ENCODE results near the gene RNU7-1. TPM values are rescaled to one million over a fixed set of nuclear protein-coding genes. Genes with fewer than 3 reads are reported as not detected.

The RNU7-1 gene
- total and polyA plus RNA-seq, 7 experiments from 2014 or later = not detected

DNA sequence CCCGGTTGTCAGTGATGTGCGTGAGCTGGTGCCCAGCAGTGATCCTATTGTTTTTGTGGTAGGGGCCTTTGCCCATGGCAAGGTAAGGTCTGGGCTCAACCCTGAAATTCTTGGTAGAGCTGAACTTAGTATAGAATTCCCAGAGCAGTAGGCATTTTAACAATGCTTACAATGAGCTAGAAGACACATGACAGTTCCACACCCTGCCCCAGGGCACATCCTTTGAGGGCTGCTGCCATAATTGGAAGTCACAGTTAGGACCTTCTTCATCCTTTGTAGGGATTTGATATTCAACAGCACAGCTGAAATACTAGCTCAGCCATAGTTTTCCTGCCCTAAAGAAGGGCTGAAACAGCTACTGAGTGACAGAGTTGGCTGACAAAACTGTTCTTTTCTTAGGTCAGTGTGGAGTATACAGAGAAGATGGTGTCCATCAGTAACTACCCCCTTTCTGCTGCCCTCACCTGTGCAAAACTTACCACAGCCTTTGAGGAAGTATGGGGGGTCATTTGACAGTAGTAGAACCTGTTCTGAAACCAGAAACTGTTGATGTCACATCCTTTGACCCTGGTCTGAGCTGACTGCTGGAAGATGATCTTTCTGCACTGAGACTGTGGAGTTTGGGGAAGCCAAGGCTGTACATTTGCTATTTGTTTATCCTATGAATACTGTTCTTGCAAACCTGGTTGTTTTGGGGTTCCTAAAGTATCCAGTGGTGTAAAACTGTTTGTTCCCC is 31.8 kb downstream of the RNU7-1 start:
- peaks cover 14 to 69% (median 22%) of the 10 kb centered on the region in 3 experiments for H3K36me3 ChIP-seq (ENCODE audit: control insufficient read depth in 2 of 3, insufficient read depth in 3 of 3, low read length in 3 of 3)
- no peaks in the 10 kb centered on the region for H3K9me3 ChIP-seq (ENCODE audit: control insufficient read depth in 2 of 3, low read length in 3 of 3)
- H3K4me3 ChIP-seq (ENCODE audit: low read length) = no peak overlapping the region
- no peak for ATAC-seq
- no peak for DNase-seq
- H3K27me3 ChIP-seq (ENCODE audit: control insufficient read depth in 2 of 2, insufficient read depth in 2 of 2, low read length in 2 of 2) = no peaks in the 10 kb centered on the region
- peaks cover 10 to 14% of the 10 kb centered on the region in 2 donors for H3K4me1 ChIP-seq (ENCODE audit: control insufficient read depth in 2 of 2, insufficient read depth in 2 of 2, low read length in 2 of 2)
- POLR2A ChIA-PET = interaction anchor here (0.7 to 2.7 kb wide), 4 partner anchors 16 to 43 kb away, joined by 3 to 24 read pairs (median 3); partner anchors contain the start of genes C12orf57, LPCAT3 and RNU7-1
- Mint-ChIP-seq H3K9me3 (no peaks in the 10 kb centered on the region), H3K27me3 (no peaks in the 10 kb centered on the region), H3K27ac (peak overlapping the region in 2 of 9 donors; percentile 16 to 19), H3K4me3 (no peak overlapping the region), H3K4me1 (peaks cover 16 to 31% (median 25%) of the 10 kb centered on the region in 7 donors), H3K36me3 (peaks cover 4 to 26% (median 12%) of the 10 kb centered on the region in 5 donors)
- no peak overlapping the region for H3K27ac ChIP-seq (ENCODE audit: low read depth, low read length)
- CTCF ChIA-PET = interaction anchor here (0.6 to 1.8 kb wide), 3 partner anchors 29 to 166 kb away, joined by 3 to 4 read pairs (median 4); no protein-coding TSS in a partner anchor
- intact Hi-C loops (cut with micrococcal nuclease) = no loop called here

DNA sequence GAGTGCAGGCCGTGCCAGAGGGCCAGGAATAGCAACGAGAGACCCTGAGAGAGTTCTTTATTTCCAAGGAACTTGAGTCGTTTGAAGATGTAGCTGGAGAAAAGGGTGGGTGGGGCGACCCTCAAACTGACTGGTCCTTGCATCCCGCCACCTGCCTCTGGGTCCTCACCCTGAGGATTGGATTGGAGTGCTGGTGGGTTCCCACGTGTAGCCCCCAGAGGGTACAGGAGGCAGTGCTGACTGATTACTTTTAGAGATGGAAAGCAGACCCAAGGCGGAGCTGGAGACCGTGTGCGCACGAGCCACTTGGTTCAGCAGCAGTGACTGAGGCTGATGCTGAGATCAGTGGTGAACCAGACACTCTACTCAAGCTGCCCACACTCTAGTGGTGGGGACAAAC is 34.0 kb downstream of the RNU7-1 start:
- no peaks in the 10 kb centered on the region for H3K27me3 Mint-ChIP-seq

GRCh38 chr12:6978188-6978587 is 34.6 kb downstream of the RNU7-1 start:
- Histone ChIP-seq H3K4me3 (ENCODE audit: low read length) (no peak overlapping the region), H3K27ac (ENCODE audit: low read depth, low read length) (no peak overlapping the region), H3K36me3 (ENCODE audit: control insufficient read depth in 2 of 3, insufficient read depth in 3 of 3, low read length in 3 of 3) (peaks cover 25 to 92% (median 42%) of the 10 kb centered on the region in 3 experiments), H3K27me3 (ENCODE audit: control insufficient read depth in 2 of 2, insufficient read depth in 2 of 2, low read length in 2 of 2) (no peaks in the 10 kb centered on the region), H3K9me3 (ENCODE audit: control insufficient read depth in 2 of 3, low read length in 3 of 3) (no peaks in the 10 kb centered on the region), H3K4me1 (ENCODE audit: control insufficient read depth in 2 of 2, insufficient read depth in 2 of 2, low read length in 2 of 2) (no peaks in the 10 kb centered on the region)
- no peak overlapping the region for H3K4me3 Mint-ChIP-seq
- intact Hi-C loops (cut with micrococcal nuclease) = no loop called here
- H3K27me3 Mint-ChIP-seq = no peaks in the 10 kb centered on the region
- H3K27ac Mint-ChIP-seq = peak overlapping the region in 3 of 9 donors; percentile 31 to 85 (median 41)
- ChIA-PET CTCF (no interaction called here), POLR2A (interaction anchor here (0.6 to 1.2 kb wide), 5 partner anchors 17 to 38 kb away, joined by 3 to 4 read pairs (median 3); partner anchors contain the start of genes C12orf57 and RNU7-1)
- DNase-seq = no peak
- H3K36me3 Mint-ChIP-seq = peaks cover 4 to 45% (median 12%) of the 10 kb centered on the region in 5 donors
- no peak for ATAC-seq
- no peaks in the 10 kb centered on the region for H3K9me3 Mint-ChIP-seq
- peaks cover 0 to 7% (median 5%) of the 10 kb centered on the region in 7 donors for H3K4me1 Mint-ChIP-seq

More for the DNA sequence above, 34.0 kb downstream of the RNU7-1 start:
- Histone ChIP-seq H3K36me3 (ENCODE audit: control insufficient read depth in 2 of 3, insufficient read depth in 3 of 3, low read length in 3 of 3) (peaks cover 25 to 90% (median 40%) of the 10 kb centered on the region in 3 experiments), H3K9me3 (ENCODE audit: control insufficient read depth in 2 of 3, low read length in 3 of 3) (no peaks in the 10 kb centered on the region), H3K4me3 (ENCODE audit: low read length) (no peak overlapping the region), H3K4me1 (ENCODE audit: control insufficient read depth in 2 of 2, insufficient read depth in 2 of 2, low read length in 2 of 2) (peaks cover 0 to under 1% of the 10 kb centered on the region in 2 donors), H3K27me3 (ENCODE audit: control insufficient read depth in 2 of 2, insufficient read depth in 2 of 2, low read length in 2 of 2) (no peaks in the 10 kb centered on the region), H3K27ac (ENCODE audit: low read depth, low read length) (no peak overlapping the region)
- Mint-ChIP-seq H3K4me3 (no peak overlapping the region), H3K4me1 (peaks cover 0 to 13% (median 8%) of the 10 kb centered on the region in 7 donors), H3K27ac (peak overlapping the region in 1 of 9 donors; percentile 48), H3K36me3 (peaks cover 4 to 41% (median 12%) of the 10 kb centered on the region in 5 donors), H3K9me3 (no peaks in the 10 kb centered on the region)
- ChIA-PET CTCF (no interaction called here), POLR2A (interaction anchor here (0.5 to 0.9 kb wide), 5 partner anchors 14 to 37 kb away, joined by 3 to 4 read pairs (median 3); partner anchors contain the start of genes C12orf57 and RNU7-1)
- DNase-seq (no peak), ATAC-seq (no peak)
- intact Hi-C loops (cut with micrococcal nuclease) = no loop called here

DNA sequence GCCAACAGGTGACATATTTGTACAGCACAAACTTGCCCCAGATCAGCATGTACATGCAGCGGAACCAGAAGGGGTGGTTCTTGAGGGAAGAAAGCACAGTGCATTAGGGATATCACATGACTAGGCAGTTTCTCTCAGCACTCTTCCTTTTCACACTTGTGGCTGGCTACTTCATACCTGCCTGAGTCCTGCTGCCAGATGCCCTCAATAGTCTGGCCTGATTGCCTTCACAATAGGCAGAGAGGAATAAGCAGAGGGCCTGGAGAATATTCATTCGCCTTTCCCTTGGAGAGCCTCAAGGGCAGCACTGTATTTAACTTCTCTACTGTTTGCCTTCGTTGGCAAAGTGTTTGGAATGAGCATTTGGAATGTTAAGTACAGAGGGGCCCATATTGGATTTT is 35.0 kb downstream of the RNU7-1 start:
- intact Hi-C loops (cut with micrococcal nuclease) = no loop called here
- H3K4me3 ChIP-seq (ENCODE audit: low read length) = no peak overlapping the region
- no peaks in the 10 kb centered on the region for H3K4me1 ChIP-seq (ENCODE audit: control insufficient read depth in 2 of 2, insufficient read depth in 2 of 2, low read length in 2 of 2)
- Mint-ChIP-seq H3K36me3 (peaks cover 4 to 47% (median 12%) of the 10 kb centered on the region in 5 donors), H3K4me1 (peaks cover 0 to 5% (median 1%) of the 10 kb centered on the region in 7 donors), H3K4me3 (no peak overlapping the region), H3K27ac (peak overlapping the region in 5 of 9 donors; percentile 31 to 85 (median 62)), H3K9me3 (no peaks in the 10 kb centered on the region), H3K27me3 (no peaks in the 10 kb centered on the region)
- H3K27ac ChIP-seq (ENCODE audit: low read depth, low read length) = no peak overlapping the region
- peaks cover 25 to 95% (median 43%) of the 10 kb centered on the region in 3 experiments for H3K36me3 ChIP-seq (ENCODE audit: control insufficient read depth in 2 of 3, insufficient read depth in 3 of 3, low read length in 3 of 3)
- no peaks in the 10 kb centered on the region for H3K9me3 ChIP-seq (ENCODE audit: control insufficient read depth in 2 of 3, low read length in 3 of 3)
- ChIA-PET CTCF (no interaction called here), POLR2A (interaction anchor here (1.2 kb wide), 1 partner anchor 31 kb away, joined by 3 read pairs; no protein-coding TSS in a partner anchor)
- DNase-seq (no peak), ATAC-seq (no peak)
- no peaks in the 10 kb centered on the region for H3K27me3 ChIP-seq (ENCODE audit: control insufficient read depth in 2 of 2, insufficient read depth in 2 of 2, low read length in 2 of 2)

DNA sequence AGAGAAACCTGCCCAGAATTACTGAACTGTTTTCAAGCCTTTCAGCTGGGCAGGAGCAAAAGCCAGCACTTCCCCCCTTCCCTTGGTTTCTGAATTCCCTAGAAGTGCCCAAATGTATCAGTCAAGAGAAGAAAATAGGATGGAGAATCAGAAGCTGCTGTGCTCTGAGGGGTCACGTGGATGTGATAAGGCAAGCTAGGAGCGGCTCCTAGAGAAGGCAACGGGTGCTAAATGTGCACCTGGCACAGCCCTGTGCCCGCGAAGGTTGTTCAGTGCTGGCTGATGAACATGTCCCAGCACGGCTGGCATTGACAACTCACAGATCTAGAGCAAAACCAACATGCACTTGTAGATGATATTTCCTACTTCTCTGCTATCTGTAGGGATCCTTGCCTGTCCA is 35.4 kb downstream of the RNU7-1 start:
- intact Hi-C loops (cut with micrococcal nuclease) = no loop called here
- Mint-ChIP-seq H3K9me3 (no peaks in the 10 kb centered on the region), H3K4me3 (no peak overlapping the region), H3K27ac (peak overlapping the region in 4 of 9 donors; percentile 38 to 85 (median 64)), H3K36me3 (peaks cover 4 to 47% (median 12%) of the 10 kb centered on the region in 5 donors), H3K4me1 (peaks cover 0 to 5% (median 0%) of the 10 kb centered on the region in 7 donors), H3K27me3 (no peaks in the 10 kb centered on the region)
- ATAC-seq (no peak), DNase-seq (no peak)
- Histone ChIP-seq H3K4me1 (ENCODE audit: control insufficient read depth in 2 of 2, insufficient read depth in 2 of 2, low read length in 2 of 2) (no peaks in the 10 kb centered on the region), H3K27me3 (ENCODE audit: control insufficient read depth in 2 of 2, insufficient read depth in 2 of 2, low read length in 2 of 2) (no peaks in the 10 kb centered on the region), H3K36me3 (ENCODE audit: control insufficient read depth in 2 of 3, insufficient read depth in 3 of 3, low read length in 3 of 3) (peaks cover 25 to 92% (median 43%) of the 10 kb centered on the region in 3 experiments), H3K27ac (ENCODE audit: low read depth, low read length) (no peak overlapping the region), H3K4me3 (ENCODE audit: low read length) (no peak overlapping the region), H3K9me3 (ENCODE audit: control insufficient read depth in 2 of 3, low read length in 3 of 3) (no peaks in the 10 kb centered on the region)
- POLR2A ChIA-PET = interaction anchor here (1.2 kb wide), 1 partner anchor 32 kb away, joined by 3 read pairs; no protein-coding TSS in a partner anchor
- CTCF ChIA-PET = no interaction called here

GRCh38 chr12:6979453-6979852 is 35.8 kb downstream of the RNU7-1 start:
- Mint-ChIP-seq H3K27me3 (no peaks in the 10 kb centered on the region), H3K36me3 (peaks cover 4 to 47% (median 12%) of the 10 kb centered on the region in 5 donors), H3K27ac (peak overlapping the region in 3 of 9 donors; percentile 38 to 77 (median 62)), H3K9me3 (no peaks in the 10 kb centered on the region), H3K4me3 (no peak overlapping the region), H3K4me1 (peaks cover 0 to 5% (median 0%) of the 10 kb centered on the region in 7 donors)
- DNase-seq (no peak), ATAC-seq (no peak)
- peaks cover 23 to 87% (median 41%) of the 10 kb centered on the region in 3 experiments for H3K36me3 ChIP-seq (ENCODE audit: control insufficient read depth in 2 of 3, insufficient read depth in 3 of 3, low read length in 3 of 3)
- CTCF ChIA-PET = no interaction called here
- no peak overlapping the region for H3K27ac ChIP-seq (ENCODE audit: low read depth, low read length)
- H3K27me3 ChIP-seq (ENCODE audit: control insufficient read depth in 2 of 2, insufficient read depth in 2 of 2, low read length in 2 of 2) = no peaks in the 10 kb centered on the region
- H3K4me1 ChIP-seq (ENCODE audit: control insufficient read depth in 2 of 2, insufficient read depth in 2 of 2, low read length in 2 of 2) = no peaks in the 10 kb centered on the region
- intact Hi-C loops (cut with micrococcal nuclease) = no loop called here
- H3K9me3 ChIP-seq (ENCODE audit: control insufficient read depth in 2 of 3, low read length in 3 of 3) = no peaks in the 10 kb centered on the region
- H3K4me3 ChIP-seq (ENCODE audit: low read length) = no peak overlapping the region
- POLR2A ChIA-PET = interaction anchor here (1.2 kb wide), 1 partner anchor 32 kb away, joined by 3 read pairs; no protein-coding TSS in a partner anchor

Data from naive thymus-derived CD4-positive, alpha-beta T cell (primary cell).